Esophagus squamous epithelium (tissue), 4 donors: ENCODE data around the gene GRIK4.

Experiments
- POLR2A ChIP-seq, 4 donors: fragments of 450-650 bp; IDR thresholded peaks; one replicate each; pipeline ENCODE4 v1.6.1; 2017; ENCODE audit warnings: antibody characterized with exemption in 4 of 4, mild to moderate bottlenecking in 4 of 4, moderate library complexity in 3 of 4
- TF ChIP-seq, protein P1 (sequence below), 6 experiments: fragments of 450-650 bp in 4 of 6; fragments of 200-600 bp in 2 of 6; sonication (generic) in 2 of 6; IDR thresholded peaks; one replicate each; pipeline ENCODE4 v1.5.1; 2016 to 2019; ENCODE audit warnings: antibody characterized with exemption in 6 of 6, mild to moderate bottlenecking in 4 of 6, moderate library complexity in 4 of 6

DNA sequence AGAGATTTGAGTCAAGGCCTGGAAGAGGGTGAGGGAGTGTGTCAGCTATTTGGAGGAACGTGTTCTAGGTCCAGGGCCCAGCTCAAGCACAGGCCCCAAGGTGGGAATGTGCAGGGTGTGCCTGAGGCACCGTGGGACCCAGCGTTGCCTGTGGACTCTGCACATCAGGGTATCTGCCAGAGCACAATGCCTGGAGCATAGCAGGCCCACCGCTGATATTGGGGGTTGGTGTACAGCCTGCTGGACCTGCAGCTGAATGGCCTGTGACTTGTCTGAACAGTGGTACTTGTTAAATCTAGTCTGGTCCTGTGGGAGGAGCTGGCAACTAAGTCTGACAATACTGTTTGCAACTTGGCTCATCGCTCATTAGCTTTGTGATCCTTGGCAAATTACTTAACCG lies 131.7 kb downstream of the GRIK4 start:
- TF ChIP-seq, protein P1, sequence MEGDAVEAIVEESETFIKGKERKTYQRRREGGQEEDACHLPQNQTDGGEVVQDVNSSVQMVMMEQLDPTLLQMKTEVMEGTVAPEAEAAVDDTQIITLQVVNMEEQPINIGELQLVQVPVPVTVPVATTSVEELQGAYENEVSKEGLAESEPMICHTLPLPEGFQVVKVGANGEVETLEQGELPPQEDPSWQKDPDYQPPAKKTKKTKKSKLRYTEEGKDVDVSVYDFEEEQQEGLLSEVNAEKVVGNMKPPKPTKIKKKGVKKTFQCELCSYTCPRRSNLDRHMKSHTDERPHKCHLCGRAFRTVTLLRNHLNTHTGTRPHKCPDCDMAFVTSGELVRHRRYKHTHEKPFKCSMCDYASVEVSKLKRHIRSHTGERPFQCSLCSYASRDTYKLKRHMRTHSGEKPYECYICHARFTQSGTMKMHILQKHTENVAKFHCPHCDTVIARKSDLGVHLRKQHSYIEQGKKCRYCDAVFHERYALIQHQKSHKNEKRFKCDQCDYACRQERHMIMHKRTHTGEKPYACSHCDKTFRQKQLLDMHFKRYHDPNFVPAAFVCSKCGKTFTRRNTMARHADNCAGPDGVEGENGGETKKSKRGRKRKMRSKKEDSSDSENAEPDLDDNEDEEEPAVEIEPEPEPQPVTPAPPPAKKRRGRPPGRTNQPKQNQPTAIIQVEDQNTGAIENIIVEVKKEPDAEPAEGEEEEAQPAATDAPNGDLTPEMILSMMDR (IDR thresholded peaks at IDR 0.05), result no peak
- TF ChIP-seq POLR2A (IDR thresholded peaks at IDR 0.05), result no peak
